Activated gamma-delta T cell treated with Interleukin-2 at 50 U/mL for 16 hours (primary cell): Measurements from ENCODE around the gene LMO1.

Experiments used
- DNase-seq: peaks from one replicate; pipeline ENCODE4 v3.0.0-alpha.2; 2020

The LMO1 gene

GRCh38 chr11:8262552-8263108 lies 1.0 kb downstream of the LMO1 start:
- no peak for DNase-seq

- no peak for DNase-seq
These were observed 1.6 kb downstream of the LMO1 start for GRCh38 chr11:8261921-8262551.

GRCh38 chr11:8261291-8261690 lies 2.4 kb downstream of the LMO1 start:
- no peak for DNase-seq

- no peak for DNase-seq
These were observed 3.3 kb downstream of the LMO1 start for GRCh38 chr11:8260202-8260966.

- no peak for DNase-seq
These were observed 4.2 kb downstream of the LMO1 start for GRCh38 chr11:8259306-8259959.

GRCh38 chr11:8258784-8259183 lies 4.9 kb downstream of the LMO1 start:
- no peak for DNase-seq

- DNase-seq: no peak
These were observed 5.4 kb downstream of the LMO1 start for GRCh38 chr11:8258289-8258688.

GRCh38 chr11:8257003-8257664 lies 6.5 kb downstream of the LMO1 start:
- no peak for DNase-seq

- no peak for DNase-seq
These were observed 7.2 kb downstream of the LMO1 start for GRCh38 chr11:8256271-8257002.

- DNase-seq: no peak
These were observed 10.1 kb downstream of the LMO1 start for GRCh38 chr11:8253566-8253965.

GRCh38 chr11:8252946-8253345 lies 10.7 kb downstream of the LMO1 start:
- DNase-seq: peak; percentile 2

GRCh38 chr11:8252388-8252787 lies 11.3 kb downstream of the LMO1 start:
- DNase-seq: no peak

- no peak for DNase-seq
These were observed 11.9 kb downstream of the LMO1 start for GRCh38 chr11:8251616-8252295.

- peak; percentile 1 for DNase-seq
These were observed 12.6 kb downstream of the LMO1 start for GRCh38 chr11:8250981-8251615.

- no peak for DNase-seq
These were observed 13.2 kb downstream of the LMO1 start for GRCh38 chr11:8250434-8250833.

GRCh38 chr11:8249482-8249881 lies 14.2 kb downstream of the LMO1 start:
- DNase-seq: no peak

- DNase-seq: no peak
These were observed 14.9 kb downstream of the LMO1 start for GRCh38 chr11:8248786-8249185.

- DNase-seq: no peak
These were observed 16.4 kb downstream of the LMO1 start for GRCh38 chr11:8247312-8247711.

GRCh38 chr11:8243458-8243857 lies 20.2 kb downstream of the LMO1 start:
- no peak for DNase-seq

- no peak for DNase-seq
These were observed 21.0 kb downstream of the LMO1 start for GRCh38 chr11:8242499-8243280.

- no peak for DNase-seq
These were observed 21.6 kb downstream of the LMO1 start for GRCh38 chr11:8242118-8242475.
